Subcutaneous adipose tissue (tissue), 4 donors: ENCODE data around the gene SNRPE. TPM values are rescaled to one million over a fixed set of nuclear protein-coding genes. Genes with fewer than 3 reads are reported as not detected.

ENCODE experiments used
- small RNA-seq: library from RNA; depleted of rRNA; stranded (forward); fragments of <200 nt; gene quantifications from one replicate; pipeline ENCODE3, GENCODE V24; 2016
- total RNA-seq, 4 donors: library from RNA; depleted of rRNA; stranded (reverse); fragments of >200 nt; gene quantifications; one replicate each; pipeline ENCODE4 v1.1.0, GENCODE V29; 2016
- TF ChIP-seq, protein P1 (sequence below): fragments of 450-650 bp; IDR thresholded peaks from one replicate; pipeline ENCODE4 v1.5.1; 2016; ENCODE audit warnings: low read depth, mild to moderate bottlenecking, control low read depth, antibody characterized with exemption, moderate library complexity

SNRPE gene
- total RNA-seq, 4 donors from 2014 or later = 22.2 to 207 (median 45.7) TPM

DNA sequence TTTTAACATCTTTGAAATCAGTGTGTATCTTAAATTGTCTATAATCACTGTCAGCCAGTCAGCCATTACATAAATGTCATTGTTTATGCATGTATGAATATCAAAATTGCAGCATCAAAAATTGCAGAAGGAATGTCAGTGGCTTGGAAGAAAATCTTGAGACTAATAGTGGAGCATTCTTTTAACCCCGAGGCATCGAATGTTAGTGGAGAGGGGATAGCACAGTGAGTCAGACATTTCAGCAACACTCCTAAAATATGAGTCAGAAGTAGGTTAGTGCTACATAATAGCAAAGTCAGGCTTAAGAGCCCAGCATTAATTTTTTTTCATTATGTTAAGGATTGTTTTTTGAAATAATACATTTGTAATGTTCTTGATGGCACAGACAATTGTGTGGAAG lies 45.5 kb downstream of the SNRPE start:
- TF ChIP-seq, protein P1, sequence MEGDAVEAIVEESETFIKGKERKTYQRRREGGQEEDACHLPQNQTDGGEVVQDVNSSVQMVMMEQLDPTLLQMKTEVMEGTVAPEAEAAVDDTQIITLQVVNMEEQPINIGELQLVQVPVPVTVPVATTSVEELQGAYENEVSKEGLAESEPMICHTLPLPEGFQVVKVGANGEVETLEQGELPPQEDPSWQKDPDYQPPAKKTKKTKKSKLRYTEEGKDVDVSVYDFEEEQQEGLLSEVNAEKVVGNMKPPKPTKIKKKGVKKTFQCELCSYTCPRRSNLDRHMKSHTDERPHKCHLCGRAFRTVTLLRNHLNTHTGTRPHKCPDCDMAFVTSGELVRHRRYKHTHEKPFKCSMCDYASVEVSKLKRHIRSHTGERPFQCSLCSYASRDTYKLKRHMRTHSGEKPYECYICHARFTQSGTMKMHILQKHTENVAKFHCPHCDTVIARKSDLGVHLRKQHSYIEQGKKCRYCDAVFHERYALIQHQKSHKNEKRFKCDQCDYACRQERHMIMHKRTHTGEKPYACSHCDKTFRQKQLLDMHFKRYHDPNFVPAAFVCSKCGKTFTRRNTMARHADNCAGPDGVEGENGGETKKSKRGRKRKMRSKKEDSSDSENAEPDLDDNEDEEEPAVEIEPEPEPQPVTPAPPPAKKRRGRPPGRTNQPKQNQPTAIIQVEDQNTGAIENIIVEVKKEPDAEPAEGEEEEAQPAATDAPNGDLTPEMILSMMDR = no peak

DNA sequence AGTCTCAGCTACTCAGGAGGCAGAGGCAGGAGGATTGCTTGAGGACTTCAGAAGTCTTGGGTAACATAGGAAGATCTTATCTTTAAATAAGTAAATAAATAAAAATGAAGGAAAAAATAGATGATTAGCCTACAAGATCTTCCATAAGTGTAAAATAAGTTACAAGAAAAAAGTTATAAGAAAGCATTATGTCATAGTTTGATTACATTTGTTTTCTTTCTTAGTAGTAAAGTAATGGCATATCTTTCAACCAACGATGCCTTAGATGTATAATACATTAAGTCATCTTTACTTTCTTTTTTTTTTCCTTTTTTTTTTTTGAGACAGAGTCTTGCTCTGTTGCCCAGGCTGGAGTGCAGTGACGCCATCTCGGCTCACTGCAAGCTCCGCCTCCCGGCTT lies 46.5 kb downstream of the SNRPE start:
- TF ChIP-seq, protein P1 = no peak

DNA sequence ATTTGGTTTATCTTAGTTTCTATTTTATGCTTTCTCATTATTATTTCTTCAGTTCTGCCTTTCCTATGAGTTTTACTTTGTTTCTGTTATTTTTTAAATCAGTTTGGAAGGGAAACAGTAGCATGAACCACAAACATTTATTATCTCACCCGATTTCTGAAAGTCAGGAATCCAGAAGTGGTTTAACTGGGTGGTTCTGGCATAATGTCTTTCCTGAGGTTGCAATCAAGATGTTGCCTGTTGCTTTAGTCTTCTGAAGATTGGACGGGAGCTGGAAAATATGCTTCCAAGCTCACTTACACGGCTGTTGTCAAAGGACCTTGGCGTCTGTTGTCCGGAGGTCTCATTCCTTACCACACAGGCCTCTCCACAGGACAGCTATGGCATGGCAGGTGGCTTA lies 50.4 kb downstream of the SNRPE start:
- TF ChIP-seq, protein P1 = no peak

DNA sequence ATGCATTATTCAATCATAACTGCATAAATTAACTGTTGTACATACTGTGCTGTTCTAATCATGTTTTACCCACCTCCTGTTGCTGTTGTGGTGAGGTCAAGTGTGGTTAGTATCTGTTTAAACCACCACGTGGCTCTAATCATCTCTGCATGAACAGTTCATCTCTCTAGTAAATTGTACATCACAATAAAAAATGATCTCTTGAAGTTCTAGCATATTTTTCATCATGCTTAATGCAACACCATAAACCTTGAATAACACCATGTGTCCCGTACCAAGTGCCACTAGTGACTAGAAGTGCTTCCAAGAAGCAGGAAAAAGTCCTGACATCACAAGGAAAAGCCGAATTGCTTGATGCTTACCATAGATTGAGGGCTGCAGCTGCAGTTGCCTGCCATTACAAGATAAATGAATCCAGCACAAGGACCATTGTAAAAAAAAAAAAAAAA lies 51.7 kb downstream of the SNRPE start:
- TF ChIP-seq, protein P1 = no peak

DNA sequence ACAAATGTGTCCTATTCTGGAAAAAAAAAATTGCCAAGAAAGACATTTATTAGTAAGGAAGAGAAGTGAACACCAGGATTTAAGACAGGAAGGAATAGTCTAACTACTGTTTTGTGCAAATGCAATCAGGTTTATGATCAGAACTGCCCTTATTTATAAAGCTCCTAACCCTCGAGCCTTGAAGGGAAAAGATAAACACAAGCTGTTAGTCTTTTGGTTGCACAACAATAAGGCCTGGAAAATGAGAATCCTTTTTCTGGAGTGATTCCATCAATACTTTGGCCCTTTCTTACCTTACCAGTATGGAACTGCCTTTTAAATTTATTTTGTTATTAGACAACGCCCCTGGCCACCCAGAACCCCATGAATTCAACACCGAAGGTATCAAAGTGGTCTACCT lies 52.9 kb downstream of the SNRPE start:
- TF ChIP-seq, protein P1 = no peak

DNA sequence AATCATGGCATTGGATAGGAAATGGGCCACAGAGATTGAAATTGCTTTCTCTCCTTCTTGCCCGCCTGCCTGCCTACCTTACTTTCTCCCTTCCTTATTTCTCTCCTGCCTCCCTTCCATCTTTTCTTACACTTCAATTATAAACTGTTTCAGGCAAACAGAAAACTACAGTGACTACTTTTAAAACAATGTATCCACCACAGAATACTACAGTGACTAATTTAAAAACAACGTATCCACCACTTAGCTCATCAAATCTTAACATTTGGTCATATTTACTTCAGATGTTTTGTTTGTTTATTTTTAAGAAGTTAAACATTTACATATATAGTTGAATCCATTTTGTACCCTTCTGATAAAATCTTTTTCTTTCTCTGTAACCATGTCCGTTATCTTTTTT lies 54.4 kb downstream of the SNRPE start:
- TF ChIP-seq, protein P1 = no peak

DNA sequence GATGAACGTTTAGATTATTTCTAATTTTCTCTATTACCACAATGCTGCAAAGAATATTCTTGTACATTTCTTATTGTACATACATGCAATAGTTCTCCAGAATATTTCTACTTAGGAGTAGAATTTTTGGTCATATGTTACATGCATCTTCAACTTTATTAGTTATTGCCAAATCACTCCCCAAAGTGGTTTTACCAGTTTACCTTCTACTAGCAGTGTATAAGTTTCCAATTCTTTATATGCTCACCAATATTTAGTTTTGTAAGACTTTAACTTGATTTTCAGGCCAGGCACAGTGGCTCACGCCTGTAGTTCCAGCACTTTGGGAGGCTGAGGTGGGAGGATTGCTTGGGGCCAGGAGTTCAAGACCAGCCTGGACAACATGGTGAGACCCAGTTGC lies 55.4 kb downstream of the SNRPE start:
- TF ChIP-seq, protein P1 = no peak

Small RNAs within 50 kb of the gene (small RNA-seq; reads per million reads assigned to genes)
- gene HSPE1P6 = not detected

Other genes with a start within 250 kb of the SNRPE start
- gene ATP2B4, start 234.8 kb upstream of the SNRPE start, total RNA-seq = 100 to 1,000 TPM in 3 of 4 donors, 10 to 100 TPM in 1; 98.3 to 164 (median 111) TPM
- gene LAX1, start 96.4 kb upstream of the SNRPE start, total RNA-seq = 1 to 10 TPM in 3 of 4 donors, under 1 TPM in 1; 0.57 to 2.1 (median 1.3) TPM
- gene ZBED6, start 66.0 kb upstream of the SNRPE start, total RNA-seq = 10 to 100 TPM; 18.3 to 33.8 (median 20.2) TPM
- gene ZC3H11A, start 66.0 kb upstream of the SNRPE start, total RNA-seq = 100 to 1,000 TPM; 113 to 125 (median 121) TPM
- 10 to 100 TPM; 12.7 to 79.7 (median 25.3) TPM for gene SOX13, start 211.5 kb downstream of the SNRPE start, total RNA-seq